ENCODE measurements around the gene NEU1.
A peak's percentile ranks its signal among the peaks of the same experiment; 100 is the strongest.
"Not testable (repeated sequence)": the region's sequence is repeated elsewhere in the genome, so short reads cannot be mapped to it uniquely, and the experiment has no call there.

The NEU1 gene

GRCh38 chr6:31837369-31838113 lies 25.1 kb downstream of the NEU1 start:
- no peak for DNase-seq

- no peak for DNase-seq
Observed at GRCh38 chr6:31836474-31837368, 25.9 kb downstream of the NEU1 start.

- DNase-seq, result no peak
Observed at GRCh38 chr6:31836047-31836473, 26.6 kb downstream of the NEU1 start.

- peak; percentile 81 for DNase-seq
Observed at GRCh38 chr6:31834367-31835250, 28.0 kb downstream of the NEU1 start.

GRCh38 chr6:31831350-31832215 lies 31.0 kb downstream of the NEU1 start:
- no peak for DNase-seq

GRCh38 chr6:31830886-31831335 lies 31.7 kb downstream of the NEU1 start:
- DNase-seq, result no peak

GRCh38 chr6:31829633-31830283 lies 32.9 kb downstream of the NEU1 start:
- no peak for DNase-seq

GRCh38 chr6:31827286-31828079 lies 35.1 kb downstream of the NEU1 start, which contains the start of gene HSPA1B:
HSPA1B (plus strand) TSS chr6:31827738; CDS start chr6:31827951, 213 bp downstream.
- peak; percentile 84 for DNase-seq

GRCh38 chr6:31826793-31827285 lies 35.8 kb downstream of the NEU1 start:
- no peak for DNase-seq

- DNase-seq, result no peak
Observed at GRCh38 chr6:31825553-31825952, 37.1 kb downstream of the NEU1 start.

- not testable (repeated sequence) for DNase-seq
Observed at GRCh38 chr6:31823592-31824196, 38.9 kb downstream of the NEU1 start.

- peak; percentile 69 for DNase-seq
Observed at GRCh38 chr6:31822036-31822821, 40.4 kb downstream of the NEU1 start.

GRCh38 chr6:31821301-31822035 lies 41.2 kb downstream of the NEU1 start:
- DNase-seq, result peak; percentile 75

- not testable (repeated sequence) for DNase-seq
Observed at GRCh38 chr6:31820399-31820798, 42.2 kb downstream of the NEU1 start.

- DNase-seq, result no peak
Observed at GRCh38 chr6:31819871-31820299, 42.7 kb downstream of the NEU1 start.

- DNase-seq, result not testable (repeated sequence)
Observed at GRCh38 chr6:31817929-31818511, 44.6 kb downstream of the NEU1 start.

GRCh38 chr6:31817133-31817928 lies 45.3 kb downstream of the NEU1 start:
- DNase-seq, result not testable (repeated sequence)

Measured in activated CD4-positive, CD25-positive, alpha-beta regulatory T cell treated with anti-CD3 and anti-CD28 coated beads, Interleukin-2, amount 50 U/mL, for 72 hours (primary cell).